Keratinocyte (primary cell): ENCODE measurements around the gene CCND1. TPM values are rescaled to one million over a fixed set of nuclear protein-coding genes. Genes with fewer than 3 reads are reported as not detected.

Experiments used
- DNase-seq: peaks from one replicate; pipeline ENCODE4 v3.0.0-alpha.2; 2011; ENCODE audit warnings: low read depth, missing footprints, low spot score
- FAIRE-seq: peaks from 2 replicates; lab custom pipeline; 2011; peaks lifted over from hg19 to GRCh38; lab: Jason Lieb, UNC
- H2AFZ ChIP-seq: 2 replicates; pipeline ENCODE4 v1.6.0; 2012; ENCODE audit warnings: low read length, control low read depth, inconsistent platforms; ENCODE audit not compliant: control insufficient read depth
- H3K27ac ChIP-seq: 2 replicates; pipeline ENCODE4 v1.5.1; 2011; ENCODE audit warnings: low read length; ENCODE audit not compliant: control insufficient read depth, insufficient read depth
- H3K27me3 ChIP-seq: 3 replicates; pipeline ENCODE4 v1.6.0; 2011; ENCODE audit warnings: low read length; ENCODE audit not compliant: control insufficient read depth, insufficient read depth; ENCODE audit errors: extremely low read depth
- H3K36me3 ChIP-seq, 2 experiments: 2 replicates in 1 of 2; 3 replicates in 1 of 2; pipeline ENCODE4 v1.5.1; 2011; ENCODE audit warnings: low read length in 2 of 2, mild to moderate bottlenecking in 1 of 2; ENCODE audit not compliant: control insufficient read depth in 2 of 2, insufficient read depth in 2 of 2; ENCODE audit errors: extremely low read depth in 1 of 2
- H3K4me1 ChIP-seq: 3 replicates; pipeline ENCODE4 v1.5.1; 2011; ENCODE audit warnings: low read length; ENCODE audit not compliant: control insufficient read depth, insufficient read depth; ENCODE audit errors: extremely low read depth
- H3K4me2 ChIP-seq: 3 replicates; pipeline ENCODE4 v1.6.0; 2011; ENCODE audit warnings: low read depth, low read length; ENCODE audit not compliant: control insufficient read depth, insufficient read depth; ENCODE audit errors: extremely low read depth
- H3K4me3 ChIP-seq, 3 experiments: fragments of 200-600 bp in 1 of 3; sonication (generic) in 1 of 3; 2 replicates in 2 of 3; 3 replicates in 1 of 3; pipeline ENCODE4 v1.5.1; 2011 to 2016; ENCODE audit warnings: low read length in 3 of 3, mild to moderate bottlenecking in 3 of 3, control low read depth in 2 of 3, inconsistent platforms in 1 of 3, low read depth in 1 of 3, mixed read lengths in 1 of 3, mixed run types in 1 of 3, moderate library complexity in 1 of 3; ENCODE audit not compliant: control insufficient read depth in 2 of 3, insufficient read depth in 2 of 3; ENCODE audit errors: extremely low read depth in 1 of 3
- H3K79me2 ChIP-seq: 2 replicates; pipeline ENCODE4 v1.6.0; 2012; ENCODE audit warnings: low read length; ENCODE audit not compliant: control insufficient read depth, insufficient read depth
- H3K9ac ChIP-seq: 3 replicates; pipeline ENCODE4 v1.6.0; 2011; ENCODE audit warnings: low read length; ENCODE audit not compliant: control insufficient read depth, insufficient read depth; ENCODE audit errors: extremely low read depth
- H3K9me1 ChIP-seq: 3 replicates; pipeline ENCODE4 v1.6.0; 2011; ENCODE audit warnings: low read length; ENCODE audit not compliant: control insufficient read depth, insufficient read depth; ENCODE audit errors: extremely low read depth
- H3K9me3 ChIP-seq: 2 replicates; pipeline ENCODE4 v1.5.1; 2012; ENCODE audit warnings: low read depth, low read length; ENCODE audit not compliant: control insufficient read depth
- H4K20me1 ChIP-seq: 3 replicates; pipeline ENCODE4 v1.6.0; 2011; ENCODE audit warnings: low read length; ENCODE audit not compliant: control insufficient read depth, insufficient read depth; ENCODE audit errors: extremely low read depth
- EZH2 ChIP-seq: IDR thresholded peaks from one replicate; pipeline ENCODE4 v1.6.1; 2012; ENCODE audit warnings: inconsistent platforms, mild to moderate bottlenecking, low read length, moderate library complexity
- dilution Hi-C: fragments of 300-500 bp; cut with MboI; formaldehyde crosslinking; loops from one replicate; pipeline ENCODE4 v1.7.0; 2020; ENCODE audit warnings: low sequenced_read_pairs; ENCODE audit not compliant: extremely low pct_ligation_motif_present
- polyA plus RNA-seq, 5 experiments: library from polyadenylated mRNA; depleted of rRNA in 3 of 5; stranded (reverse) in 3 of 5; stranded (forward) in 1 of 5; unstranded in 1 of 5; fragments of >200 nt; gene quantifications; 1 replicate in 1 of 5; 2 replicates in 3 of 5; 3 replicates in 1 of 5; pipeline versions ENCODE4 v1.2.1 to v1.2.3, GENCODE V29; 2011 to 2012; ENCODE audit warnings: missing spikeins in 2 of 5, low read depth in 1 of 5, low replicate concordance in 1 of 5
- TF ChIP-seq, protein P1 (sequence below), 3 experiments: IDR thresholded peaks in 1 of 3; conservative IDR thresholded peaks in 1 of 3; optimal IDR thresholded peaks in 1 of 3; 2 replicates in 2 of 3; 3 replicates in 1 of 3; pipeline versions ENCODE3 to v1.5.1; 2011; ENCODE audit warnings: low read length in 3 of 3, mild to moderate bottlenecking in 3 of 3, moderate library complexity in 2 of 3, control low read depth in 1 of 3, inconsistent platforms in 1 of 3; ENCODE audit not compliant: insufficient read depth in 2 of 3; ENCODE audit errors: extremely low read depth in 1 of 3

Gene CCND1
- polyA plus RNA-seq, 1 donor (not counting 4 experiments of a cell fraction or from before 2014, with no cell fraction given), result 124 TPM

DNA sequence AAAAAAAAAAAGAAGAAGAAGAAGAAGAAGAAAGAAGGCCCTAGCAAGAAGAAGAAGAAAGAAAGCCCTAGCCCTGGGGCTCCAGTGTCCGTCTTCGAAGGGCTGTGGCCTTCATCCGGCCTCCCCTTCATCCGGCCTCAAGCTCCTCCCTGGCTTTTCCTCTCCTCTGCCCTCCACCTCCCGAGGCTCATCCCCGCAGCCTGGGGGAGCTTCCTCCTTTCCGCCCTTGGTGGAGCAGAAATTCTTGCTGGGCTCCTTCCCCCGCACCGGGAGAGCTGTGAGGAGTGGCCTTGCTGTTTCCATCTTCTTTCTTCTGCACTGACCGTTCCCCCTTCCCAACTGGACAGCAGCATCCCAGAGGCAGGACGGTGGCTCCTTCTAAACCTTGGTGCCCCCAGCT, 43.7 kb downstream of the CCND1 start:
- Histone ChIP-seq H3K9me3 (no peaks in the 10 kb centered on the region), H3K9me1 (no peaks in the 10 kb centered on the region), H4K20me1 (no peaks in the 10 kb centered on the region), H3K27ac (no peak overlapping the region), H2AFZ (no peak overlapping the region), H3K4me3 (no peak overlapping the region), H3K4me2 (no peak overlapping the region), H3K27me3 (no peaks in the 10 kb centered on the region), H3K4me1 (peaks cover 11% of the 10 kb centered on the region), H3K36me3 (no peaks in the 10 kb centered on the region), H3K9ac (no peak overlapping the region), H3K79me2 (no peaks in the 10 kb centered on the region)
- DNase-seq (no peak), FAIRE-seq (no peak)
- dilution Hi-C loops, result no loop called here
- TF ChIP-seq EZH2, result no peak
- TF ChIP-seq, protein P1, sequence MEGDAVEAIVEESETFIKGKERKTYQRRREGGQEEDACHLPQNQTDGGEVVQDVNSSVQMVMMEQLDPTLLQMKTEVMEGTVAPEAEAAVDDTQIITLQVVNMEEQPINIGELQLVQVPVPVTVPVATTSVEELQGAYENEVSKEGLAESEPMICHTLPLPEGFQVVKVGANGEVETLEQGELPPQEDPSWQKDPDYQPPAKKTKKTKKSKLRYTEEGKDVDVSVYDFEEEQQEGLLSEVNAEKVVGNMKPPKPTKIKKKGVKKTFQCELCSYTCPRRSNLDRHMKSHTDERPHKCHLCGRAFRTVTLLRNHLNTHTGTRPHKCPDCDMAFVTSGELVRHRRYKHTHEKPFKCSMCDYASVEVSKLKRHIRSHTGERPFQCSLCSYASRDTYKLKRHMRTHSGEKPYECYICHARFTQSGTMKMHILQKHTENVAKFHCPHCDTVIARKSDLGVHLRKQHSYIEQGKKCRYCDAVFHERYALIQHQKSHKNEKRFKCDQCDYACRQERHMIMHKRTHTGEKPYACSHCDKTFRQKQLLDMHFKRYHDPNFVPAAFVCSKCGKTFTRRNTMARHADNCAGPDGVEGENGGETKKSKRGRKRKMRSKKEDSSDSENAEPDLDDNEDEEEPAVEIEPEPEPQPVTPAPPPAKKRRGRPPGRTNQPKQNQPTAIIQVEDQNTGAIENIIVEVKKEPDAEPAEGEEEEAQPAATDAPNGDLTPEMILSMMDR (optimal IDR thresholded peaks at IDR 0.05 in 1 of 3, IDR thresholded peaks at IDR 0.05 in 1 of 3, conservative IDR thresholded peaks at IDR 0.05 in 1 of 3; ENCODE audit: extremely low read depth in 1 of 3, insufficient read depth in 2 of 3, low read length in 3 of 3), result no peak

DNA sequence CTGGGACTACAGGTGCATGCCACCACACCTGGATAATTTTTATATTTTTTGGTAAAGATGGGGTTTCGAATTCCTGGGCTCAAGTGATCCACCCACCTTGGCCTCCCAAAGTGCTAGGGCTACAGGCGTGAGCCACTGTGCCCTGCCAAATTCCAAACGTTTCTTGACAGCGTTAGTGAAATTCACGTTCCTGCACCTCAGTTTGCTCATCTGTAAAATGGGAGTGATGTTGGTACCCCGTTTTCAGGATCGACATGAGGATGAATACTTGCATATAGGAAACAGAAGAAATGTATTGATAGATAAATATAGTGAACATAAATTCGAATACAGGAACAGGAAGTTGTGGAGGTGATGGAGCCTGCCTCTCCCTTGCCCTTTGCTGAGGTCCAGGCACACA, 44.4 kb downstream of the CCND1 start:
- Histone ChIP-seq H3K27ac (no peak overlapping the region), H3K27me3 (no peaks in the 10 kb centered on the region), H3K4me2 (peak overlapping the region; percentile 27), H3K4me3 (no peak overlapping the region), H3K9me1 (no peaks in the 10 kb centered on the region), H3K9ac (no peak overlapping the region), H3K36me3 (no peaks in the 10 kb centered on the region), H3K9me3 (no peaks in the 10 kb centered on the region), H4K20me1 (no peaks in the 10 kb centered on the region), H3K79me2 (no peaks in the 10 kb centered on the region), H2AFZ (no peak overlapping the region), H3K4me1 (peaks cover 11% of the 10 kb centered on the region)
- FAIRE-seq, result no peak
- TF ChIP-seq, protein P1 (optimal IDR thresholded peaks at IDR 0.05 in 1 of 3, IDR thresholded peaks at IDR 0.05 in 1 of 3, conservative IDR thresholded peaks at IDR 0.05 in 1 of 3; ENCODE audit: extremely low read depth in 1 of 3, insufficient read depth in 2 of 3, low read length in 3 of 3), result no peak
- no peak for TF ChIP-seq EZH2
- dilution Hi-C loops, result no loop called here
- no peak for DNase-seq
